Choroid plexus epithelial cell (primary cell): ENCODE data around the gene AGTPBP1.
A peak's percentile ranks its signal among the peaks of the same experiment; 100 is the strongest.
"Not testable (repeated sequence)": the region's sequence is repeated elsewhere in the genome, so short reads cannot be mapped to it uniquely, and the experiment has no call there.

Experiments
- DNase-seq: peaks from one replicate; pipeline ENCODE4 v3.0.0-alpha.2; 2010; ENCODE audit warnings: low read depth
- H3K4me3 ChIP-seq: 2 replicates; pipeline ENCODE4 v1.5.1; 2011; ENCODE audit warnings: low read depth, mild to moderate bottlenecking, control low read depth, low read length, moderate library complexity
- TF ChIP-seq, protein P1 (sequence below): conservative IDR thresholded peaks from 2 replicates; pipeline ENCODE4 v1.5.1; 2011; ENCODE audit warnings: low read depth, mild to moderate bottlenecking, control low read depth, inconsistent platforms, low read length, moderate library complexity

Gene AGTPBP1

DNA sequence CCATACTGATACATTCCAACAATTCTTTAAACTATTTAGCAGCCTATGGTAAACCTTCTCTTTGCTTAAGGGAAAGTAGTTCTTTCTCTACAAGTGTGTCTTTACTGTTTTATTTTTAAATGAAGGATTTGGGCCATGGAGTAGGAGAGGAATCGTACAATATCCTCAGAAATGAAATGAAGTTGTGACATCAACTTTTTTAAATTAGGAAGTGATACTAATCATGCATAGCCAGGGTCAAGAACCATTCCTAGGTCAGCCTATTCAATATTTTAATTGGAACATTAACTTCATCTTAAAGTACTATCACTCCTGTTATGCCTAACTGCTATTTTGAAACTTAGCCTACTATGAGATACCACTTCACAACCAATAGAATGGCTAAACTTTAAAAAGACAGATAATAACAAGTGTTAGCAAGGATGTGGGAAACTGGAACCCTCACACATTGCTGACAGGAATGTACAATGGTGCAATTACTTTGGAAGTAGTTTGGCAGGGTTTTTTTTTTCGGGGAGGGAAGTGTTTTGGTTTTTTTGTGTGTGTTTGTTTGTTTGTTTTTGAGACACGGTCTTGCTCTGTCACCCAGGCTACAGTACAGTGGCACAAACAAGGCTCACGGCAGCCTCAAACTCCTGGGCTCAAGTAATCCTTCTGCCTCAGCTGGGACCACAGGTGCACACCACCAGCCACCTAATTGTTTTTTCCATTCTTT lies 10.7 kb downstream of the AGTPBP1 start:
- no peak overlapping the region for H3K4me3 ChIP-seq
- TF ChIP-seq, protein P1, sequence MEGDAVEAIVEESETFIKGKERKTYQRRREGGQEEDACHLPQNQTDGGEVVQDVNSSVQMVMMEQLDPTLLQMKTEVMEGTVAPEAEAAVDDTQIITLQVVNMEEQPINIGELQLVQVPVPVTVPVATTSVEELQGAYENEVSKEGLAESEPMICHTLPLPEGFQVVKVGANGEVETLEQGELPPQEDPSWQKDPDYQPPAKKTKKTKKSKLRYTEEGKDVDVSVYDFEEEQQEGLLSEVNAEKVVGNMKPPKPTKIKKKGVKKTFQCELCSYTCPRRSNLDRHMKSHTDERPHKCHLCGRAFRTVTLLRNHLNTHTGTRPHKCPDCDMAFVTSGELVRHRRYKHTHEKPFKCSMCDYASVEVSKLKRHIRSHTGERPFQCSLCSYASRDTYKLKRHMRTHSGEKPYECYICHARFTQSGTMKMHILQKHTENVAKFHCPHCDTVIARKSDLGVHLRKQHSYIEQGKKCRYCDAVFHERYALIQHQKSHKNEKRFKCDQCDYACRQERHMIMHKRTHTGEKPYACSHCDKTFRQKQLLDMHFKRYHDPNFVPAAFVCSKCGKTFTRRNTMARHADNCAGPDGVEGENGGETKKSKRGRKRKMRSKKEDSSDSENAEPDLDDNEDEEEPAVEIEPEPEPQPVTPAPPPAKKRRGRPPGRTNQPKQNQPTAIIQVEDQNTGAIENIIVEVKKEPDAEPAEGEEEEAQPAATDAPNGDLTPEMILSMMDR: no peak
- no peak for DNase-seq

DNA sequence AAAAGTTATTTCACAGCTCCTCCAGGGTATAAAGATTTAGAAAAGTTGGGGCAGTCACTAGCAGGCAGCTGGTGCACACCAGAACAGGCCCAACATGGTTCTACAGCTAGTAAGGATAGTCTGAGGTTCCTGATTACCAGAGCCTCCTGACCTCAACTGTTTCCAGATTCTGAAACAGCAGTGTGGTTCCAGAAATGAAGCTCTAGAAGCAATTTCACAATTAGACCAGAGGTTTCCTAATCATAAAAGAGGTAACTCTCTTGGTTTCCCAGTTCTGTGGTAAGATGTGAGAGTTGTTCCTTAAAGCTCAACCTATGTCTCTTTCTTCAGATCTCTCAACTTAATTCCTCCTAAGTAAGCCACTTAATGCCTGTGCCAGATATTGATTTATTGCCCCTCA lies 11.9 kb downstream of the AGTPBP1 start:
- DNase-seq: peak; percentile 22
- TF ChIP-seq, protein P1: no peak
- H3K4me3 ChIP-seq: no peak overlapping the region

DNA sequence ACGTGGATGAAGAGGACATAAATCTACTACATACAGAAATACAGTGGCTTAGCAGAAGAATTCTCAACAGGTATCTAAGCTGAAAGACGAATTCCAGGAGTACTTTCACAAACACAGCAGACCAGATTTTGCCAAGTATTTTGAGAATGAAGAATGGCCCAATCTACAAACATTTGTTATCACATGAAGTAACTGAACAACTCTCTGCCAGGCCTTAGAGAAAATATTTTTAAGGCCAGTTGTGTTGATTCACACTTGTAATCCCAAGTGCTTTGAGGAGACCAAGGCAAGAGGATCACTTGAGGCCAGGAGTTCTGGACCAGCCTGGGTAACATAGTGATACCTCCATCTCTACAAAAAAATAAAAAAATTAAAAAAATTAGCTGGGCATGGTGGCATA lies 14.3 kb downstream of the AGTPBP1 start:
- DNase-seq: peak; percentile 68
- H3K4me3 ChIP-seq: no peak overlapping the region

DNA sequence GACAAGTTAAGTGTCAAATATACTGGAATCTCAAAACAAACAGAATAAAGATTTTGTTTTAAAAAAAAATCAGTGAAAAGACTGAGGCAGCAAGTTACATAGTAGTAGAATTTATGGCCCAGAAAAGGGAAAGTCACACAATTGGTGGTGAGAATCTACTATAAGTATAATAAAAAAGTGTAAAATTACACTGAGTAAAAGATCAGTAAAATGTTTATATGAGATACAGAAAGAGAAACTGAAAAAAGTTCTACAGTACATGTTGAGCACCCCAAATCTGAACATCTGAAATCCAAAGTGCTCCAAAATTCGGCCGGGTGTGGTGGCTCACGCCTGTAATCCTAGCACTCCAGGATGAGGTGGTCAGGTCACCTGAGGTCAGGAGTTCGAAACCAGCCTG lies 15.0 kb downstream of the AGTPBP1 start:
- DNase-seq: no peak
- TF ChIP-seq, protein P1: no peak
- no peak overlapping the region for H3K4me3 ChIP-seq

More for the DNA sequence above, 14.3 kb downstream of the AGTPBP1 start:
- TF ChIP-seq, protein P1: no peak

DNA sequence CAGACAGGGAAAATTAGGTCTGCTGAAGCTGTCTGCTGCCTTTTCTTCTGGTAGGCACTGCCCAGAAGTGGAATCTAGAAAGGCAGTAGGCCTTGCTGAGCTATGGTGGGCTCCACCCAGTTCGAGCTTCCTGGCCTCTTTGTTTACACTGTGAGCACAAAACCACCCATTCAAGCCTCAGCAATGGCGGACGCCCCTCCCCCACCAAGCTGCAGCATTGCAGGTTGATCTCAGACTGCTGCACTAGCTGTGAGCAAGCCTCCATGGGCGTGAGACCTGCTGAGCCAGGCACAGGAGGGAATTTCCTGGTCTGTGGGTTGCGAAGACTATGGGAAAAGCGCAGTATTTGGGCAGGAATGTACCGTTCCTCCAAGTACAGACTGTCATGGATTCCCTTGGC lies 18.5 kb downstream of the AGTPBP1 start:
- peak; percentile 55 for DNase-seq
- H3K4me3 ChIP-seq: no peak overlapping the region
- TF ChIP-seq, protein P1: no peak

DNA sequence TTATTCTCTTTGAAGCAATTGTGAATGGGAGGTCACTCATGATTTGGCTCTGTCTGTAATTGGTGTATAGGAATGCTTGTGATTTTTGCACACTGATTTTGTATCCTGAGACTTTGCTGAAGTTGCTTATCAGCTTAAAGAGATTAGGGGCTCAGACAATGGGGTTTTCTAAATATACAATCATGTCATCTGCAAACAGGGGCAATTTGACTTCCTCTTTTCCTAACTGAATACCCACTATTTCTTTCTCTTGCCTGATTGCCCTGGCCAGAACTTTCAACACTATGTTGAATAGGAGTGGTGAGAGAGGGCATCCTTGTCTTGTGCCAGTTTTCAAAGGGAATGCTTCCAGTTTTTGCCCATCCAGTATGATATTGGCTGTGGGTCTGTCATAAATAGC lies 22.3 kb downstream of the AGTPBP1 start:
- H3K4me3 ChIP-seq, DNase-seq: not testable (repeated sequence)

DNA sequence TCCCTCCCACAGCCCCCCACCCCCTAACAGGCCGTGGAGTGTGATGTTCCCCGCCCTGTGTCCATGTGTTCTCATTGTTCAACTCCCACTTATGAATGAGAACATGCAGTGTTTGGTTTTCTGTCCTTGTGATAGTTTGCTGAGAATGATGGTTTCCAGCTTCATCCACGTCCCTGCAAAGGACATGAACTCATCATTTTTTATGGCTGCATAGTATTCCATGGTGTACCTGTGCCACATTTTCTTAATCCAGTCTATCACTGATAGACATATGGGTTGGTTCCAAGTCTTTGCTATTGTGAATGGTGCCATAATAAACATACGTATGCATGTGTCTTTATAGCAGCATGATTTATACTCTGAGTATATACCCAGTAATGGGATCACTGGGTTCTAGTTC lies 23.9 kb downstream of the AGTPBP1 start:
- not testable (repeated sequence) for H3K4me3 ChIP-seq, DNase-seq

DNA sequence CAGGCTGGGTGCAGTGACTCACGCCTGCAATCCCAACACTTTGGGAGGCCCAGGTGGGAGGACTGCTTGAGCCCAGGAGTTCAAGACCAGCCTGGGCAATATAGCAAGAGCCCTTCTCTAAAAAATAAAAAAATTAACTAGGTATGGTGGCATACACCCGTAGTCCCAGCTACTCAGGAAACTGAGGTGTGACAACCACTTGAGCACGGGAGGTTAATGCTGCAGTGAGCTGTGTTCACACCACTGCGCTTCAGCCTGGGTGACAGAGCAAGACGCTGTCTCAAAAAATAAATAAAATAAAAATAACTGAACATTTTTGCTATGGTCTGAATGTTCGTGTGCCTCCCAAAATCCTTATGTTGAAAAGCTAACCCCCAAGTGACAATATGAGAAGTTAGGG lies 24.5 kb downstream of the AGTPBP1 start:
- DNase-seq: no peak
- TF ChIP-seq, protein P1: no peak
- H3K4me3 ChIP-seq: no peak overlapping the region
